Endothelial cell of umbilical vein (primary cell): Measurements from ENCODE around the gene SARS2. TPM values are rescaled to one million over a fixed set of nuclear protein-coding genes. Genes with fewer than 3 reads are reported as not detected.

Source experiments
- BruUV-seq: library from RNA; stranded (reverse); fragments of 400-500 nt; replicated peaks from 2 replicates; lab custom pipeline; 2021; lab: Mats Ljungman, UMichigan
- CTCF ChIA-PET: fragments of 300-600, 350-600 bp; sonication (Branson Sonifier 250); formaldehyde crosslinking; loops from one replicate; lab custom pipeline; 2021; ENCODE audit warnings: antibody characterized with exemption, inconsistent platforms; lab: Charles Lee
- POLR2A ChIA-PET: fragments of 300-600, 350-600 bp; sonication (Branson Sonifier 250); formaldehyde crosslinking; loops from one replicate; lab custom pipeline; 2021; ENCODE audit warnings: antibody characterized with exemption, inconsistent platforms; lab: Charles Lee
- DNase-seq: peaks from one replicate; pipeline ENCODE4 v3.0.0-alpha.2; 2011; ENCODE audit warnings: low read depth, low spot score
- FAIRE-seq: peaks from 2 replicates; lab custom pipeline; 2011; peaks lifted over from hg19 to GRCh38; lab: Jason Lieb, UNC
- H2AFZ ChIP-seq: 2 replicates; pipeline ENCODE4 v1.6.0; 2012; ENCODE audit warnings: low read depth, low read length, control low read depth, inconsistent platforms
- H3K27ac ChIP-seq: 2 replicates; pipeline ENCODE4 v1.5.1; 2011; ENCODE audit warnings: low read depth, mild to moderate bottlenecking, control low read depth, low read length, moderate library complexity; ENCODE audit not compliant: insufficient read depth
- H3K27me3 ChIP-seq, 2 experiments: 2 replicates each; pipeline versions ENCODE4 v1.6.0 to v1.6.1; 2011; ENCODE audit warnings: low read length in 2 of 2, mixed read lengths in 1 of 2; ENCODE audit not compliant: control insufficient read depth in 2 of 2, insufficient read depth in 2 of 2
- H3K36me3 ChIP-seq, 2 experiments: 2 replicates in 1 of 2; 3 replicates in 1 of 2; pipeline ENCODE4 v1.5.1; 2011; ENCODE audit warnings: low read length in 2 of 2, mild to moderate bottlenecking in 1 of 2, moderate library complexity in 1 of 2; ENCODE audit not compliant: control insufficient read depth in 2 of 2, insufficient read depth in 2 of 2; ENCODE audit errors: extremely low read depth in 1 of 2
- H3K4me1 ChIP-seq: 3 replicates; pipeline ENCODE4 v1.5.1; 2011; ENCODE audit warnings: mild to moderate bottlenecking, low read length; ENCODE audit not compliant: control insufficient read depth, insufficient read depth; ENCODE audit errors: extremely low read depth
- H3K4me2 ChIP-seq: 2 replicates; pipeline ENCODE4 v1.6.1; 2011; ENCODE audit warnings: low read length, control low read depth, mixed read lengths; ENCODE audit not compliant: insufficient read depth
- H3K4me3 ChIP-seq, 3 experiments: fragments of 200-600 bp in 1 of 3; sonication (generic), shearing (Covaris generic) in 1 of 3; replicated peaks in 1 of 3; 2 replicates each; pipeline ENCODE4 v1.5.1; 2011 to 2016; ENCODE audit warnings: control low read depth in 3 of 3, low read length in 3 of 3, mild to moderate bottlenecking in 2 of 3, inconsistent platforms in 1 of 3, low read depth in 1 of 3, moderate library complexity in 1 of 3; ENCODE audit not compliant: insufficient read depth in 1 of 3
- H3K79me2 ChIP-seq: 2 replicates; pipeline ENCODE4 v1.6.0; 2012; ENCODE audit warnings: low read length, inconsistent platforms; ENCODE audit not compliant: control insufficient read depth, insufficient read depth
- H3K9ac ChIP-seq: replicated peaks from 2 replicates; pipeline ENCODE3; 2011; ENCODE audit warnings: low read length, control low read depth; ENCODE audit not compliant: insufficient read depth; ENCODE audit errors: extremely low read depth
- H3K9me1 ChIP-seq: replicated peaks from 3 replicates; pipeline ENCODE4 v1.6.0; 2011; ENCODE audit warnings: mild to moderate bottlenecking, low read length; ENCODE audit not compliant: control insufficient read depth, insufficient read depth; ENCODE audit errors: extremely low read depth
- H3K9me3 ChIP-seq: replicated peaks from 2 replicates; pipeline ENCODE4 v1.5.1; 2012; ENCODE audit warnings: low read length, inconsistent platforms; ENCODE audit not compliant: control insufficient read depth, insufficient read depth
- H4K20me1 ChIP-seq: replicated peaks from 2 replicates; pipeline ENCODE3; 2011; ENCODE audit warnings: mild to moderate bottlenecking, low read length; ENCODE audit not compliant: control insufficient read depth, insufficient read depth; ENCODE audit errors: extremely low read depth
- EZH2 ChIP-seq: IDR thresholded peaks from 2 replicates; pipeline ENCODE4 v1.6.1; 2012; ENCODE audit warnings: borderline replicate concordance, low read depth, mild to moderate bottlenecking, moderate library complexity, low read length, inconsistent platforms; ENCODE audit not compliant: severe bottlenecking
- FOS ChIP-seq: IDR thresholded peaks from 2 replicates; pipeline ENCODE4 v1.6.1; 2011; ENCODE audit warnings: mild to moderate bottlenecking, low read length, moderate library complexity, borderline replicate concordance; ENCODE audit not compliant: insufficient read depth
- GATA2 ChIP-seq: IDR thresholded peaks from 2 replicates; pipeline ENCODE4 v1.7.0; 2011; ENCODE audit warnings: low read depth, mild to moderate bottlenecking, moderate library complexity, mixed read lengths, low read length; ENCODE audit not compliant: insufficient read length, insufficient read depth
- JUN ChIP-seq: IDR thresholded peaks from 2 replicates; pipeline ENCODE4 v1.6.1; 2011; ENCODE audit warnings: borderline replicate concordance, low read depth; ENCODE audit not compliant: insufficient read length, insufficient read depth
- MYC ChIP-seq: IDR thresholded peaks from one replicate; pipeline ENCODE4 v1.6.1; 2011; ENCODE audit warnings: mild to moderate bottlenecking, low read depth, low read length
- POLR2A ChIP-seq: IDR thresholded peaks from 2 replicates; pipeline ENCODE4 v1.6.1; 2012; ENCODE audit warnings: low read depth, mild to moderate bottlenecking, control low read depth, low read length
- POLR2AphosphoS5 ChIP-seq: IDR thresholded peaks from 2 replicates; pipeline ENCODE4 v1.6.1; 2012; ENCODE audit warnings: low read depth, mild to moderate bottlenecking, control low read depth, low read length, moderate library complexity; ENCODE audit not compliant: insufficient read depth
- dilution Hi-C: fragments of 300-500 bp; cut with MboI; formaldehyde crosslinking; loops from one replicate; pipeline ENCODE4 v1.15.0; 2019; ENCODE audit warnings: low sequenced_read_pairs; ENCODE audit not compliant: extremely low pct_ligation_motif_present
- intact Hi-C: fragments of 100-400 bp; cut with micrococcal nuclease; formaldehyde crosslinking; loops from one replicate; pipeline ENCODE4 v1.10.0; 2022
- polyA plus RNA-seq, 4 experiments: library from polyadenylated mRNA; depleted of rRNA in 3 of 4; stranded (reverse) in 3 of 4; unstranded in 1 of 4; fragments of >200 nt; gene quantifications; 2 replicates each; pipeline versions ENCODE4 v1.2.1 to v1.2.3, GENCODE V29; 2011 to 2012; ENCODE audit warnings: missing spikeins in 1 of 4
- total RNA-seq: library from RNA; stranded (reverse); gene quantifications from 2 replicates; pipeline ENCODE4 v1.2.3, GENCODE V29; 2021
- TF ChIP-seq, protein P1 (sequence below): IDR thresholded peaks from 2 replicates; pipeline ENCODE4 v1.6.1; 2011; ENCODE audit not compliant: insufficient read depth, insufficient read length
- TF ChIP-seq, protein P2 (sequence below), 2 donors: IDR thresholded peaks; 1 replicate in 1 of 2; 2 replicates in 1 of 2; pipeline ENCODE4 v1.5.1; 2011; ENCODE audit warnings: low read length in 2 of 2, mild to moderate bottlenecking in 2 of 2, moderate library complexity in 2 of 2, control low read depth in 1 of 2, inconsistent platforms in 1 of 2, low read depth in 1 of 2; ENCODE audit not compliant: insufficient read depth in 1 of 2; ENCODE audit errors: extremely low read depth in 1 of 2

The SARS2 gene
- total and polyA plus RNA-seq, 2 donors (not counting 3 experiments of a cell fraction or from before 2014, with no cell fraction given), result 40.3 to 43.7 TPM

GRCh38 chr19:38930776-38931520 lies 385 bp upstream of the SARS2 start, which contains the start of gene MRPS12:
MRPS12 (plus strand) TSS chr19:38930944; CDS start chr19:38931295, 351 bp downstream.
- BruUV-seq, result TSS peak; percentile 74
- Histone ChIP-seq H3K27ac (peak within 1 kb of the TSS; percentile 69), H3K79me2 (peaks cover 22% of the 10 kb centered on the region), H3K36me3 (peaks cover 0 to 7% of the 10 kb centered on the region in 2 experiments), H3K9me3 (no peaks in the 10 kb centered on the region), H3K4me2 (peak within 1 kb of the TSS; percentile 74), H3K4me1 (peaks cover 14% of the 10 kb centered on the region), H3K4me3 (peak within 1 kb of the TSS; percentile 50 to 78 (median 58)), H3K9me1 (no peaks in the 10 kb centered on the region), H3K9ac (peak within 1 kb of the TSS; percentile 86), H2AFZ (peak within 1 kb of the TSS; percentile 73), H3K27me3 (no peaks in the 10 kb centered on the region), H4K20me1 (no peaks in the 10 kb centered on the region)
- dilution Hi-C loops, result no loop called here
- no peak for TF ChIP-seq EZH2
- TF ChIP-seq MYC, result no peak
- TF ChIP-seq, protein P1, sequence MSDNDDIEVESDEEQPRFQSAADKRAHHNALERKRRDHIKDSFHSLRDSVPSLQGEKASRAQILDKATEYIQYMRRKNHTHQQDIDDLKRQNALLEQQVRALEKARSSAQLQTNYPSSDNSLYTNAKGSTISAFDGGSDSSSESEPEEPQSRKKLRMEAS, result no peak
- peak; percentile 78 for TF ChIP-seq POLR2A
- peak; percentile 62 for TF ChIP-seq POLR2AphosphoS5
- no peak for TF ChIP-seq FOS
- no peak for TF ChIP-seq GATA2
- TF ChIP-seq, protein P2, sequence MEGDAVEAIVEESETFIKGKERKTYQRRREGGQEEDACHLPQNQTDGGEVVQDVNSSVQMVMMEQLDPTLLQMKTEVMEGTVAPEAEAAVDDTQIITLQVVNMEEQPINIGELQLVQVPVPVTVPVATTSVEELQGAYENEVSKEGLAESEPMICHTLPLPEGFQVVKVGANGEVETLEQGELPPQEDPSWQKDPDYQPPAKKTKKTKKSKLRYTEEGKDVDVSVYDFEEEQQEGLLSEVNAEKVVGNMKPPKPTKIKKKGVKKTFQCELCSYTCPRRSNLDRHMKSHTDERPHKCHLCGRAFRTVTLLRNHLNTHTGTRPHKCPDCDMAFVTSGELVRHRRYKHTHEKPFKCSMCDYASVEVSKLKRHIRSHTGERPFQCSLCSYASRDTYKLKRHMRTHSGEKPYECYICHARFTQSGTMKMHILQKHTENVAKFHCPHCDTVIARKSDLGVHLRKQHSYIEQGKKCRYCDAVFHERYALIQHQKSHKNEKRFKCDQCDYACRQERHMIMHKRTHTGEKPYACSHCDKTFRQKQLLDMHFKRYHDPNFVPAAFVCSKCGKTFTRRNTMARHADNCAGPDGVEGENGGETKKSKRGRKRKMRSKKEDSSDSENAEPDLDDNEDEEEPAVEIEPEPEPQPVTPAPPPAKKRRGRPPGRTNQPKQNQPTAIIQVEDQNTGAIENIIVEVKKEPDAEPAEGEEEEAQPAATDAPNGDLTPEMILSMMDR (IDR thresholded peaks at IDR 0.05; ENCODE audit: extremely low read depth in 1 of 2, insufficient read depth in 1 of 2, low read depth in 1 of 2, low read length in 2 of 2), result no peak
- TF ChIP-seq JUN, result no peak
- intact Hi-C loops, result loop anchor here (1.0 to 2.0 kb wide), 7 partner anchors 32 to 528 kb away; partner anchors contain the start of genes FAM98C, NFKBIB and SIRT2
- ChIA-PET CTCF (interaction anchor here (0.7 to 3.4 kb wide), 35 partner anchors 9 to 557 kb away, joined by 3 to 29 read pairs (median 4); partner anchors contain the start of genes ACTN4, ECH1, EIF3K and FAM98C), POLR2A (interaction anchor here (0.7 to 1.4 kb wide), 4 partner anchors 68 to 528 kb away, joined by 3 to 6 read pairs (median 4); partner anchors contain the start of genes FAM98C and ZFP36)
- DNase-seq, result peak; percentile 99
- peak; percentile 100 for FAIRE-seq
